A673 (cell line): Measurements from ENCODE around the gene VPS4A.

Source experiments
- CTCF ChIP-seq: fragments of 300-800, 200-600 bp; sonication (generic); conservative IDR thresholded peaks from 2 replicates; pipeline ENCODE4 v1.5.1; 2017; ENCODE audit warnings: low read depth, mild to moderate bottlenecking, antibody characterized with exemption, low read length, moderate library complexity, mixed read lengths
- EZH2 ChIP-seq: fragments of 200-600 bp; sonication (generic); IDR thresholded peaks from 2 replicates; pipeline ENCODE4 v1.6.1; 2017; ENCODE audit warnings: borderline replicate concordance, low read depth, mild to moderate bottlenecking, mixed read lengths, antibody characterized with exemption, low read length; ENCODE audit not compliant: poor library complexity, severe bottlenecking

- no peak for TF ChIP-seq CTCF
- no peak for TF ChIP-seq EZH2
Observed at GRCh38 chr16:69298261-69298660, 12.9 kb upstream of the VPS4A start.
